ENCODE measurements around the gene HAO1.

The HAO1 gene

GRCh38 chr20:7916648-7917047 lies 23.6 kb downstream of the HAO1 start:
- H3K9me3 ChIP-seq (ENCODE audit: insufficient read depth, low read length) = no peaks in the 10 kb centered on the region
- no peak overlapping the region for H3K4me3 ChIP-seq (ENCODE audit: low read length)
- TF ChIP-seq CTCF (IDR thresholded peaks at IDR 0.05; ENCODE audit: low read depth, low read length) (no peak), EZH2phosphoT487 (IDR thresholded peaks at IDR 0.05; ENCODE audit: low read depth) (no peak)
- no peaks in the 10 kb centered on the region for H3K36me3 ChIP-seq (replicated peaks; ENCODE audit: low read depth, low read length)
- H3K9ac ChIP-seq (ENCODE audit: low read length) = no peak overlapping the region
- 0 out of 2 replicates have a peak, but pooled peaks cover 6% of the 10 kb centered on the region for H3K27me3 ChIP-seq (ENCODE audit: low read depth, low read length)
- no peaks in the 10 kb centered on the region for H3K79me2 ChIP-seq (ENCODE audit: low read length)
- H3K27ac ChIP-seq (ENCODE audit: low read length) = no peak overlapping the region
- no peaks in the 10 kb centered on the region for H4K20me1 ChIP-seq (ENCODE audit: insufficient read depth, low read length)
- H3K4me1 ChIP-seq (ENCODE audit: low read length) = no peaks in the 10 kb centered on the region
- no peak overlapping the region for H3K4me2 ChIP-seq (ENCODE audit: low read length)
- no peak overlapping the region for H2AFZ ChIP-seq (ENCODE audit: low read depth, low read length)

GRCh38 chr20:7912551-7912950 lies 27.7 kb downstream of the HAO1 start:
- Histone ChIP-seq H3K9ac (ENCODE audit: low read length) (no peak overlapping the region), H3K4me3 (ENCODE audit: low read length) (no peak overlapping the region)

GRCh38 chr20:7911586-7912330 lies 28.5 kb downstream of the HAO1 start:
- no peak for TF ChIP-seq CTCF (IDR thresholded peaks at IDR 0.05; ENCODE audit: low read depth, low read length)
- TF ChIP-seq EZH2phosphoT487 (IDR thresholded peaks at IDR 0.05; ENCODE audit: low read depth) = no peak
- Histone ChIP-seq H4K20me1 (ENCODE audit: insufficient read depth, low read length) (no peaks in the 10 kb centered on the region), H2AFZ (ENCODE audit: low read depth, low read length) (no peak overlapping the region), H3K79me2 (ENCODE audit: low read length) (no peaks in the 10 kb centered on the region), H3K27ac (ENCODE audit: low read length) (no peak overlapping the region), H3K4me2 (ENCODE audit: low read length) (no peak overlapping the region), H3K9me3 (ENCODE audit: insufficient read depth, low read length) (no peaks in the 10 kb centered on the region), H3K36me3 (replicated peaks; ENCODE audit: low read depth, low read length) (no peaks in the 10 kb centered on the region), H3K4me1 (ENCODE audit: low read length) (no peaks in the 10 kb centered on the region), H3K27me3 (ENCODE audit: low read depth, low read length) (no peaks in the 10 kb centered on the region), H3K4me3 (ENCODE audit: low read length) (no peak overlapping the region), H3K9ac (ENCODE audit: low read length) (no peak overlapping the region)

More at GRCh38 chr20:7912551-7912950, 27.7 kb downstream of the HAO1 start:
- H3K9me3 ChIP-seq (ENCODE audit: insufficient read depth, low read length) = no peaks in the 10 kb centered on the region
- H3K79me2 ChIP-seq (ENCODE audit: low read length) = no peaks in the 10 kb centered on the region
- H4K20me1 ChIP-seq (ENCODE audit: insufficient read depth, low read length) = no peaks in the 10 kb centered on the region
- H2AFZ ChIP-seq (ENCODE audit: low read depth, low read length) = no peak overlapping the region
- no peak overlapping the region for H3K27ac ChIP-seq (ENCODE audit: low read length)
- no peaks in the 10 kb centered on the region for H3K4me1 ChIP-seq (ENCODE audit: low read length)
- no peaks in the 10 kb centered on the region for H3K36me3 ChIP-seq (replicated peaks; ENCODE audit: low read depth, low read length)
- TF ChIP-seq EZH2phosphoT487 (IDR thresholded peaks at IDR 0.05; ENCODE audit: low read depth) = no peak
- TF ChIP-seq CTCF (IDR thresholded peaks at IDR 0.05; ENCODE audit: low read depth, low read length) = no peak
- no peak overlapping the region for H3K4me2 ChIP-seq (ENCODE audit: low read length)
- no peaks in the 10 kb centered on the region for H3K27me3 ChIP-seq (ENCODE audit: low read depth, low read length)

GRCh38 chr20:7908905-7909304 lies 31.4 kb downstream of the HAO1 start:
- Histone ChIP-seq H3K9me3 (ENCODE audit: insufficient read depth, low read length) (no peaks in the 10 kb centered on the region), H3K27ac (ENCODE audit: low read length) (no peak overlapping the region), H2AFZ (ENCODE audit: low read depth, low read length) (no peak overlapping the region), H3K9ac (ENCODE audit: low read length) (no peak overlapping the region), H3K36me3 (replicated peaks; ENCODE audit: low read depth, low read length) (no peaks in the 10 kb centered on the region), H3K27me3 (ENCODE audit: low read depth, low read length) (no peaks in the 10 kb centered on the region), H4K20me1 (ENCODE audit: insufficient read depth, low read length) (no peaks in the 10 kb centered on the region), H3K4me1 (ENCODE audit: low read length) (no peaks in the 10 kb centered on the region), H3K4me3 (ENCODE audit: low read length) (no peak overlapping the region), H3K4me2 (ENCODE audit: low read length) (no peak overlapping the region), H3K79me2 (ENCODE audit: low read length) (no peaks in the 10 kb centered on the region)
- no peak for TF ChIP-seq EZH2phosphoT487 (IDR thresholded peaks at IDR 0.05; ENCODE audit: low read depth)
